ENCODE measurements around the gene DIP2B.

The DIP2B gene

DNA sequence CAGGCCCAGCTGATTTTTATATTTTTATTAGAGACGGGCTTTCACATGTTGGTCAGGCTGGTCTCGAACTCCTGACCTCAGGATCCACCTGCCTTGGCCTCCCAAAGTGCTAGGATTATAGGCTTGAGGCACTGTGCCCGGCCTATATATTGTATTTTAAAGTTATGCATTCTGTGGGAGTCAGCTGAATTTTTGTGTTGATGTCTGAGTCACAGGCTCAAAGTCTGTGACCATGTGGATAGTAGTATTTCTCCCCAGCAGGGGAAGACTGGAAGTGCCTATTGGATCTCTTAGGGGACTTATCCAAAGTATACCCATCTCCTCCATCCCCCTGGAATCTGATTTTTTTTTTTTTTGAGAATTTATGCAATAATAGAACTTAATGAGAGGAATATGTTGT is 215.3 kb downstream of the DIP2B start:
- Histone ChIP-seq H3K36me3 (peaks cover 92% of the 10 kb centered on the region), H3K4me3 (ENCODE audit: low read depth in 1 of 2, low read length in 1 of 2) (no peak overlapping the region), H3K9me3 (no peaks in the 10 kb centered on the region), H3K4me1 (ENCODE audit: control insufficient read depth in 1 of 2, insufficient read depth in 1 of 2, low read depth in 1 of 2, low read length in 1 of 2) (no peaks in the 10 kb centered on the region), H3K27ac (no peak overlapping the region), H3K27me3 (no peaks in the 10 kb centered on the region)
- no peak for TF ChIP-seq CTCF (IDR thresholded peaks at IDR 0.05)

- Histone ChIP-seq H3K27me3 (no peaks in the 10 kb centered on the region), H3K4me1 (ENCODE audit: control insufficient read depth in 1 of 2, insufficient read depth in 1 of 2, low read depth in 1 of 2, low read length in 1 of 2) (no peaks in the 10 kb centered on the region), H3K9me3 (no peaks in the 10 kb centered on the region), H3K4me3 (ENCODE audit: low read depth in 1 of 2, low read length in 1 of 2) (no peak overlapping the region), H3K27ac (no peak overlapping the region), H3K36me3 (peaks cover 92% of the 10 kb centered on the region)
- TF ChIP-seq CTCF (IDR thresholded peaks at IDR 0.05): no peak
Observed at GRCh38 chr12:50720501-50720900, 215.7 kb downstream of the DIP2B start.

DNA sequence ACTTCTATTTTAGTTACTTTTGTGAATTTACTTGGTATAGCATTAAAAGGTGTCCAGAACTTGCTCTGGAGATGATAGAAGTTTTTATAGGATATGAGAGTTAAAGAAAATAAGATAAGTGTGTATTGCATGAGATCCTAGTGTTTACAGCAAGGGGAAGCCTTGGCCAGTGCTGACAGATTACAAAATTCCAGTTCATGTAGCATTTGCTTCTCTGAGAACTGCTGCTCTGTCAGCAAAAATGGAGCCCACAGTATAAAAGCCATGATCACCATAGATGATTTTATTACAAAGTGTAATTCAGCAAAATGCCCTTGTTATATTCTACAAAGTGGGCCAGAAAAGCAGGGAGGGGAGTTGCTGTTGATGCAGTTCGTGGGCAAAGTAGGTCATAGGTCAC is 219.1 kb downstream of the DIP2B start:
- no peaks in the 10 kb centered on the region for H3K4me1 ChIP-seq (ENCODE audit: control insufficient read depth in 1 of 2, insufficient read depth in 1 of 2, low read depth in 1 of 2, low read length in 1 of 2)
- H3K27me3 ChIP-seq: no peaks in the 10 kb centered on the region
- H3K4me3 ChIP-seq (ENCODE audit: low read depth in 1 of 2, low read length in 1 of 2): no peak overlapping the region
- no peak overlapping the region for H3K27ac ChIP-seq
- no peaks in the 10 kb centered on the region for H3K9me3 ChIP-seq
- H3K36me3 ChIP-seq: peaks cover 99% of the 10 kb centered on the region
- TF ChIP-seq CTCF (IDR thresholded peaks at IDR 0.05): no peak

DNA sequence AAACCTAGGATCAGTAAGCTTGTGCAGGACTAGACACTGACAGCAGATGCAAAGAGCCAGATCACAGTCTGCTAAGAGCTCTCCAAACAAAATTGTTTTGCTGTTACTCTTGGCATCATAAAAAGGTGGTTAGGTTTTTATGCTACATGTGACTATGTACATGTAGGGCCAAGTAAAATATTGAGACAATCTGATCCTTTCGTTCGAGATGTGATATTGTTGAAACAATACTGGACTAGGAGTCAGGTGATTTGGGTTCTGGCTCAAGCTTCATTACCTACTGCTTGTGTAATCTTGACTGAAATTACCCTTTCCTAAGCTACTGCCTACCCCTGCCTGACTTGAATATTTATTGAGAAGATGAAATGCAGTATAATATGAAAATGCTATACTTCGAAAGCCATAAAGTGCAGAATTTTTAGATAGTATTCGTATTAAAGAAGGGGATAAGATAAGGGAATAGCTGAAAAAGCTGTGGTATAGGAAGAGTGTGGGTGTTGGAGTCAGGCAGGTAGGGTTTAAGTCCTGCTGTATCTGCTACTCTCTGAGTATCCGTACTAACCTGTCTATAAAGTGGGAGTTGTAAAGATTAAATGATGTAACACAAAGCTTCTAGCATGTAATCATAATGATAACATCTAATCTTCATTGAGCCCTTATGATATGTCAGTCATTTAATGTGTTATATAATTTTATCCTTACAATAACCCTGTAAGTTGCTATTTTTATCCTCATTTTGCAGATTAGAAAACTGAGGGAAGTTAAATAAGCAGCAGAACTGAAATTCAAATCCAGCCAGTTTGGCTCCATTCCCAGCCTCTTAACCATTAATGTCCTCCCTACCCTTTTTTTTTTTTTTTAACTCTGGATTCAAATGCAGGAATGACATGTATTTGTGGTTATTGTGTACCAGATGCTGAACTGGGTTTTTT is 220.5 kb downstream of the DIP2B start:
- H3K9me3 ChIP-seq: no peaks in the 10 kb centered on the region
- no peak for TF ChIP-seq CTCF (IDR thresholded peaks at IDR 0.05)
- no peak overlapping the region for H3K27ac ChIP-seq
- no peak overlapping the region for H3K4me3 ChIP-seq (ENCODE audit: low read depth in 1 of 2, low read length in 1 of 2)
- no peaks in the 10 kb centered on the region for H3K4me1 ChIP-seq (ENCODE audit: control insufficient read depth in 1 of 2, insufficient read depth in 1 of 2, low read depth in 1 of 2, low read length in 1 of 2)
- H3K36me3 ChIP-seq: peaks cover 99% of the 10 kb centered on the region
- no peaks in the 10 kb centered on the region for H3K27me3 ChIP-seq

- no peak for TF ChIP-seq CTCF (IDR thresholded peaks at IDR 0.05)
- Histone ChIP-seq H3K36me3 (peaks cover 99% of the 10 kb centered on the region), H3K4me1 (ENCODE audit: control insufficient read depth in 1 of 2, insufficient read depth in 1 of 2, low read depth in 1 of 2, low read length in 1 of 2) (no peaks in the 10 kb centered on the region), H3K27ac (no peak overlapping the region), H3K27me3 (no peaks in the 10 kb centered on the region), H3K4me3 (ENCODE audit: low read depth in 1 of 2, low read length in 1 of 2) (no peak overlapping the region), H3K9me3 (no peaks in the 10 kb centered on the region)
Observed at GRCh38 chr12:50727466-50727865, 222.7 kb downstream of the DIP2B start.

All from neutrophil (primary cell).